GM21786 (cell line): ENCODE results near the gene C1orf167.

Experiments used
- ATAC-seq: cut with Tn5 transposase; IDR thresholded peaks from one replicate; pipeline ENCODE4 v1.9.1; 2021; ENCODE audit not compliant: unreplicated experiment

The C1orf167 gene

GRCh38 chr1:11764519-11764918 lies 2.5 kb downstream of the C1orf167 start:
- ATAC-seq = no peak

GRCh38 chr1:11765661-11766428 lies 3.9 kb downstream of the C1orf167 start:
- ATAC-seq = no peak

- ATAC-seq = no peak
Observed at GRCh38 chr1:11766429-11766776, 4.4 kb downstream of the C1orf167 start.

- ATAC-seq = no peak
Observed at GRCh38 chr1:11767922-11768704, 6.1 kb downstream of the C1orf167 start.

GRCh38 chr1:11768821-11769220 lies 6.8 kb downstream of the C1orf167 start:
- no peak for ATAC-seq

- ATAC-seq = no peak
Observed at GRCh38 chr1:11769274-11769673, 7.3 kb downstream of the C1orf167 start.

- ATAC-seq = no peak
Observed at GRCh38 chr1:11770011-11770410, 8.0 kb downstream of the C1orf167 start.

GRCh38 chr1:11771481-11772043 lies 9.6 kb downstream of the C1orf167 start:
- no peak for ATAC-seq

- ATAC-seq = no peak
Observed at GRCh38 chr1:11772458-11772857, 10.5 kb downstream of the C1orf167 start.

- no peak for ATAC-seq
Observed at GRCh38 chr1:11774753-11775152, 12.8 kb downstream of the C1orf167 start.

GRCh38 chr1:11777658-11778322 lies 15.8 kb downstream of the C1orf167 start:
- no peak for ATAC-seq

GRCh38 chr1:11778336-11778735 lies 16.3 kb downstream of the C1orf167 start:
- ATAC-seq = no peak

GRCh38 chr1:11778844-11779623 lies 17.0 kb downstream of the C1orf167 start:
- ATAC-seq = no peak

GRCh38 chr1:11779715-11780379 lies 17.9 kb downstream of the C1orf167 start:
- ATAC-seq = no peak

- ATAC-seq = no peak
Observed at GRCh38 chr1:11780380-11781147, 18.6 kb downstream of the C1orf167 start.

GRCh38 chr1:11781297-11781696 lies 19.3 kb downstream of the C1orf167 start:
- no peak for ATAC-seq

GRCh38 chr1:11782127-11782708 lies 20.2 kb downstream of the C1orf167 start:
- ATAC-seq = no peak

- no peak for ATAC-seq
Observed at GRCh38 chr1:11783556-11783955, 21.6 kb downstream of the C1orf167 start.
